ENCODE measurements around the gene LSM10. TPM values are rescaled to one million over a fixed set of nuclear protein-coding genes. Genes with fewer than 3 reads are reported as not detected.

The LSM10 gene
- total and polyA plus RNA-seq, 9 of the 15 experiments (the other 6 are each of a cell fraction or from before 2014, with no cell fraction given): 13.2 to 146 (median 68.9) TPM

- no peak for TF ChIP-seq MLLT1 (IDR thresholded peaks at IDR 0.05)
- TF ChIP-seq TAL1 (IDR thresholded peaks at IDR 0.05): no peak
- no peak for TF ChIP-seq EZH2 (IDR thresholded peaks at IDR 0.05; ENCODE audit: borderline replicate concordance, low read depth, low read length)
- TF ChIP-seq TFAP4 (CRISPR knock-in tag; IDR thresholded peaks at IDR 0.05; ENCODE audit: borderline replicate concordance): peak; percentile 47
- no peak for TF ChIP-seq GATAD2A (IDR thresholded peaks at IDR 0.05)
- peak; percentile 52 for TF ChIP-seq PRDM10 (IDR thresholded peaks at IDR 0.05; ENCODE audit: partially characterized antibody)
- TF ChIP-seq ZBTB11 (CRISPR knock-in tag; IDR thresholded peaks at IDR 0.05): no peak
- peak; percentile 67; the same call in 1 of the 2 replicates for TF ChIP-seq NR2C1 (IDR thresholded peaks at IDR 0.05)
- TF ChIP-seq NR2C1 (tag; IDR thresholded peaks at IDR 0.05): no peak
- TF ChIP-seq MCM7 (IDR thresholded peaks at IDR 0.05): no peak
- TF ChIP-seq PCBP2 (IDR thresholded peaks at IDR 0.05; ENCODE audit: low read depth, low read length, poor library complexity, severe bottlenecking): no peak
- TF ChIP-seq ZNF586 (CRISPR knock-in tag; conservative IDR thresholded peaks at IDR 0.05): no peak
- TF ChIP-seq RCOR1 (IDR thresholded peaks at IDR 0.05; ENCODE audit: borderline replicate concordance in 1 of 2, low read depth in 2 of 2, low read length in 2 of 2): peak in 1 of 2 experiments; percentile 7; a peak in 1 of 4 replicates
- no peak for TF ChIP-seq ZNF395 (CRISPR knock-in tag; IDR thresholded peaks at IDR 0.05)
Observed at GRCh38 chr1:36411674-36412648, 14.3 kb upstream of the LSM10 start (continued).

Data from K562 (cell line).